ENCODE results near the gene SLC35E2B. TPM values are rescaled to one million over a fixed set of nuclear protein-coding genes. Genes with fewer than 3 reads are reported as not detected.
"Not testable (repeated sequence)": the region's sequence is repeated elsewhere in the genome, so short reads cannot be mapped to it uniquely, and the experiment has no call there.

The SLC35E2B gene
- total RNA-seq, 1 donor from 2014 or later, result 15.7 TPM

DNA sequence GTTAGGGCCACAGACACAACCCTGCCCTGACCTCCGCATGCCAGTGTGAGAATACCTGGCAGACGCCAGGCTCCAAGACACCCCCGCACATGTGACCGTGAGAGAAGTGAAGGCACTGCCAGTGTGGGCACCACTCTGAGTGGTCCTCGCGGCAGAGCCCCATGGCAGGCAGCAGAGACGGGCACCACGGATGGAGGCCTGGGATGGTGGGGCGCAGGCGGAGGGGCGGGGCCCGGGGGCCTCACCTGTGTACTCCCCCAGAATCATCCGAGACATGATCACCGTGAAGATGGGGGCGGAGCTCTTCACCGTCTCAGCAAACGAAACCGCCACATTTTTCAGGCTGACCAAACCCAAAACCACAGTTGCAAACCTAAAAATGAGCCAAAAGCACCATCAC lies 17.4 kb downstream of the SLC35E2B start:
- Histone ChIP-seq H3K36me3 (ENCODE audit: control insufficient read depth in 3 of 3, insufficient read depth in 3 of 3, low read length in 3 of 3) (peaks cover 11 to 18% (median 14%) of the 10 kb centered on the region in 3 donors), H3K4me1 (ENCODE audit: control insufficient read depth in 3 of 3, insufficient read depth in 3 of 3, low read length in 3 of 3) (peaks cover 5 to 11% (median 7%) of the 10 kb centered on the region in 3 donors)
- H3K9ac ChIP-seq (ENCODE audit: low read depth in 1 of 3, low read length in 3 of 3); H3K9me3 ChIP-seq (ENCODE audit: control insufficient read depth in 3 of 3, low read length in 3 of 3); H3K27me3 ChIP-seq (ENCODE audit: control insufficient read depth in 3 of 3, insufficient read depth in 3 of 3, low read length in 3 of 3); H3K4me3 ChIP-seq (ENCODE audit: low read length in 3 of 3); H3K27ac ChIP-seq (ENCODE audit: low read depth, low read length): not testable (repeated sequence)

GRCh38 chr1:1674806-1675205 lies 17.8 kb downstream of the SLC35E2B start:
- Histone ChIP-seq H3K4me1 (ENCODE audit: control insufficient read depth in 3 of 3, insufficient read depth in 3 of 3, low read length in 3 of 3) (peaks cover 5 to 11% (median 7%) of the 10 kb centered on the region in 3 donors), H3K36me3 (ENCODE audit: control insufficient read depth in 3 of 3, insufficient read depth in 3 of 3, low read length in 3 of 3) (peaks cover 12 to 18% (median 16%) of the 10 kb centered on the region in 3 donors)
- not testable (repeated sequence) for H3K9ac ChIP-seq (ENCODE audit: low read depth in 1 of 3, low read length in 3 of 3); H3K4me3 ChIP-seq (ENCODE audit: low read length in 3 of 3); H3K27me3 ChIP-seq (ENCODE audit: control insufficient read depth in 3 of 3, insufficient read depth in 3 of 3, low read length in 3 of 3); H3K27ac ChIP-seq (ENCODE audit: low read depth, low read length); H3K9me3 ChIP-seq (ENCODE audit: control insufficient read depth in 3 of 3, low read length in 3 of 3)

- no peaks in the 10 kb centered on the region for H3K4me1 ChIP-seq (ENCODE audit: control insufficient read depth in 3 of 3, insufficient read depth in 3 of 3, low read length in 3 of 3)
- no peak overlapping the region for H3K4me3 ChIP-seq (ENCODE audit: low read length in 3 of 3)
- H3K9me3 ChIP-seq (ENCODE audit: control insufficient read depth in 3 of 3, low read length in 3 of 3), result no peaks in the 10 kb centered on the region
- H3K36me3 ChIP-seq (ENCODE audit: control insufficient read depth in 3 of 3, insufficient read depth in 3 of 3, low read length in 3 of 3), result peaks cover 21 to 26% (median 26%) of the 10 kb centered on the region in 3 donors
- H3K27me3 ChIP-seq (ENCODE audit: control insufficient read depth in 3 of 3, insufficient read depth in 3 of 3, low read length in 3 of 3), result no peaks in the 10 kb centered on the region
- H3K27ac ChIP-seq (ENCODE audit: low read depth, low read length), result no peak overlapping the region
- no peak overlapping the region for H3K9ac ChIP-seq (ENCODE audit: low read depth in 1 of 3, low read length in 3 of 3)
Observed at GRCh38 chr1:1672181-1672965, 20.2 kb downstream of the SLC35E2B start.

DNA sequence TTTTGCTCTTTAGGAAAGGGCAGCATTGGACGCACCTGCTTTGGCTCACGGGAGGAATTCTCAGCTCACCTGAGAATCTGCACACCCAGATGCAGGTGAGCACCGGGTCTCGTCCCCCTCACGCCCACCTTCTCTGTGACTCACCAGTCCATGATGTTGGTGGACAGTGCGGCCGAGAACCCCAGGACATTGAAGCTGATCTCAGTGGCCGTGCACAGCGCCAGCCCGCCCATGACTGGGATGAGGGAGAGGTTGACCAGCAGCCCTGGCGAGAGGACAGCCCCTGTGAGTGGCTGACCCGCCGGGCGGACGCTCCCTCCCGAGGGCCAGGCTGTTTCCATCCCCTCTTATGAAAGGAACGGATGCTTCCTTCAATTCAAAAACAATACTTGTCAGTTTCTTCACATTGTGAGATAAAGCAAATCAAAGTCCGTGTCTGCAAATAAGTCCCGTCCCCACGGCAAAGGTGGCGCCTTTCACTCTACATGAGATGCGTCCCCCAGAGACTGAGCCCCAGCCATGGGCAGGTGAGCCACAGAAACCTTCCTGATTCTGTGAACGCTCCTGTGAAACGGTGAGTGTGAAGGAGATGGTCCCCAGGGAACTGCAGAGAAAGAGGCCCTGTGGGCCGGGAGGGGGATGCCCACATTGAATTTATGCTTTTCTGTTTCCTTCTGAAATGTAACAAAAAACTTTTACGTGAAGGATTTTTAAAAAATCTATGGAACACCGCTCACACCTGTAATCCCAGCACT lies 21.1 kb downstream of the SLC35E2B start:
- no peaks in the 10 kb centered on the region for H3K4me1 ChIP-seq (ENCODE audit: control insufficient read depth in 3 of 3, insufficient read depth in 3 of 3, low read length in 3 of 3)
- H3K27me3 ChIP-seq (ENCODE audit: control insufficient read depth in 3 of 3, insufficient read depth in 3 of 3, low read length in 3 of 3), result no peaks in the 10 kb centered on the region
- H3K9me3 ChIP-seq (ENCODE audit: control insufficient read depth in 3 of 3, low read length in 3 of 3), result no peaks in the 10 kb centered on the region
- no peak overlapping the region for H3K27ac ChIP-seq (ENCODE audit: low read depth, low read length)
- H3K36me3 ChIP-seq (ENCODE audit: control insufficient read depth in 3 of 3, insufficient read depth in 3 of 3, low read length in 3 of 3), result peaks cover 22 to 28% (median 27%) of the 10 kb centered on the region in 3 donors
- H3K9ac ChIP-seq (ENCODE audit: low read depth in 1 of 3, low read length in 3 of 3), result no peak overlapping the region
- H3K4me3 ChIP-seq (ENCODE audit: low read length in 3 of 3), result no peak overlapping the region

DNA sequence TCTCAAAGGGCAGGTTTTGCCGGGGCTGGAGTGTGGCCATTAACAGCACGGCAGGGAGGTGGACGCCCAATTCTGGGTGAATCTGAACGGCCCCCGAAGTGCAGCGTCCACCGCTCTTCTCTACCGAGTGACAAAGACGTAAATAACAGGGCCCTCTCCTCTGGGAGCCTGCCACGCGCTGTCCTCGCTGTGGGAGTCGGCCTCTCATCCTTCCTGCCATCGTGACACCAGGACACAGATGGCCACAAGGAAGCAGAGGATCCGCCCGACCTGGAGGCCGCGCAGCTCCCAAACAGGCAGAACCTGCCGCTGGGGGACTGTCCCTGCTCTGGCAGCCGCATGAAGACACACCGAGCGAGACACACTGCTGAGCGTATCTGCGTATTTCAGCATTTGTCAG lies 21.7 kb downstream of the SLC35E2B start:
- no peak overlapping the region for H3K9ac ChIP-seq (ENCODE audit: low read depth in 1 of 3, low read length in 3 of 3)
- H3K4me3 ChIP-seq (ENCODE audit: low read length in 3 of 3), result no peak overlapping the region
- no peaks in the 10 kb centered on the region for H3K27me3 ChIP-seq (ENCODE audit: control insufficient read depth in 3 of 3, insufficient read depth in 3 of 3, low read length in 3 of 3)
- H3K4me1 ChIP-seq (ENCODE audit: control insufficient read depth in 3 of 3, insufficient read depth in 3 of 3, low read length in 3 of 3), result no peaks in the 10 kb centered on the region
- no peak overlapping the region for H3K27ac ChIP-seq (ENCODE audit: low read depth, low read length)
- no peaks in the 10 kb centered on the region for H3K9me3 ChIP-seq (ENCODE audit: control insufficient read depth in 3 of 3, low read length in 3 of 3)
- peaks cover 28 to 34% (median 33%) of the 10 kb centered on the region in 3 donors for H3K36me3 ChIP-seq (ENCODE audit: control insufficient read depth in 3 of 3, insufficient read depth in 3 of 3, low read length in 3 of 3)

DNA sequence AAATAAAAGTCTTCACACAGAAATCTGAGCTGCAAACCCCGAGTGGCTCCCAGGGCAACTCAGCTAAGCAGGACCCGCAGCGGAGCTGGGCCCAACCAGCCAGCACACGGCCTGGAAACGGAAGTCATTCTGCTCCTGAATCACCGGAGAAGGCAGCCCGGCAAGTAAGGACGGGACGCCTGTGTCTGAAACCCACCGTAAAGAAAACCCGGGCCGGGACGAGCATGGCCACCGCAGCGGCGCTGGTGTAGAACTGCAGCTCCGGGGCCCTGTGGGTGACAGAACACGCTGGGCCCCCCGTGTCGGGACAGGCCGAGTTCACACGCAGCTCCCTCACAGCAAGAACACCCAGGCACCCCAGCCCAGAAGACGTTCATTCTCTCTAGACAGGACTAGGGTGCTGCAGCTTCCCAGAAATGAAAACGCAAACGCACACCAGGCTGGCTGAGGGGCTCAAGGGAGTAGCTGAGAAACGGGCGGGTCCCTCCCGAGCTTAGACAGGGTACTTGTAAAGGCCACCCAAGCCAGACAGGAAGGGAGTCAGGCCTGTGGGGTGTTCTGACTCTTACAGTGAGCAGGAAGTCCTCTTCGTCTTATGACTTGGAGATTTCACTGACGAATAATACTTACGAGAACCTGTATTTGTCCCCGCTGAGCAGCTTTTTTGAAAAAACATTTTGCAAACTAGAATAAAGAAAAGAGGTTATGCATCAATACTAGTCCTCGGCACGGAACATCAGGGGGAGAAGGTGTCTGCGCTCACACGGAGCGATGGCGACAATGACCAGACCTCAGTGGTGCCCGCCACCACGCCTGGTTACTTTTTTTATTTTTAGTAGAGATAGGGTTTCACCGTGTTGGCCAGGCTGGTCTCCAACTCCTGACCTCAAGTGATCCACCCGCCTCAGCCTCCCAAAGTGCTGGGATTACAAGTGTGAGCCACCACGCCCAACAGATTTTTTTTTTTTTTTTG lies 22.8 kb downstream of the SLC35E2B start:
- no peak overlapping the region for H3K27ac ChIP-seq (ENCODE audit: low read depth, low read length)
- no peak overlapping the region for H3K4me3 ChIP-seq (ENCODE audit: low read length in 3 of 3)
- no peaks in the 10 kb centered on the region for H3K4me1 ChIP-seq (ENCODE audit: control insufficient read depth in 3 of 3, insufficient read depth in 3 of 3, low read length in 3 of 3)
- no peaks in the 10 kb centered on the region for H3K27me3 ChIP-seq (ENCODE audit: control insufficient read depth in 3 of 3, insufficient read depth in 3 of 3, low read length in 3 of 3)
- peaks cover 39 to 45% (median 44%) of the 10 kb centered on the region in 3 donors for H3K36me3 ChIP-seq (ENCODE audit: control insufficient read depth in 3 of 3, insufficient read depth in 3 of 3, low read length in 3 of 3)
- no peak overlapping the region for H3K9ac ChIP-seq (ENCODE audit: low read depth in 1 of 3, low read length in 3 of 3)
- no peaks in the 10 kb centered on the region for H3K9me3 ChIP-seq (ENCODE audit: control insufficient read depth in 3 of 3, low read length in 3 of 3)

- peaks cover 33 to 39% (median 35%) of the 10 kb centered on the region in 3 donors for H3K36me3 ChIP-seq (ENCODE audit: control insufficient read depth in 3 of 3, insufficient read depth in 3 of 3, low read length in 3 of 3)
- no peak overlapping the region for H3K4me3 ChIP-seq (ENCODE audit: low read length in 3 of 3)
- H3K27me3 ChIP-seq (ENCODE audit: control insufficient read depth in 3 of 3, insufficient read depth in 3 of 3, low read length in 3 of 3), result no peaks in the 10 kb centered on the region
- no peak overlapping the region for H3K9ac ChIP-seq (ENCODE audit: low read depth in 1 of 3, low read length in 3 of 3)
- no peaks in the 10 kb centered on the region for H3K9me3 ChIP-seq (ENCODE audit: control insufficient read depth in 3 of 3, low read length in 3 of 3)
- no peak overlapping the region for H3K27ac ChIP-seq (ENCODE audit: low read depth, low read length)
- H3K4me1 ChIP-seq (ENCODE audit: control insufficient read depth in 3 of 3, insufficient read depth in 3 of 3, low read length in 3 of 3), result no peaks in the 10 kb centered on the region
Observed at GRCh38 chr1:1666526-1666925, 26.1 kb downstream of the SLC35E2B start.

DNA sequence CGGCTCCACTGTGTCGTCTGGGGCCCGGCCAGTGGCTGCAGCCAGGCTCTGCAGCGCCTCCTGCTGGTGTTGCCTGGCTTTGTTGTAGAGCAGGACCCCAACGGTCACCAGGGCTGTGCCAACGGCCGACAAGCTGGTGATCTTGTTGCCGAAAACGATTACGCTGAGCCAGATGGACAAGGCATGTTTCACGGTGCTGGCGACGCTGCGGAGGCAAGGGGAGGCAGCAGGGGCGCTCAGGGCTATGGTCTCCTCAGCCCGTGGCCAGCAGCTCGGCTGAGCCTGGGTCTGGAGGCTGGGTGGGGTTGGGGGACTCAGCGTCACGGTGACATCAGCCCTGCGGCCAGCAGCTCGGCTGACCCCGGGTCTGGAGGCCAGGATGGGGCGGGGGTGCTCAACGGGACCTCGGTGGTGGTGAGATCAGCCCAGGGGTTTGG lies 26.8 kb downstream of the SLC35E2B start:
- H3K9ac ChIP-seq (ENCODE audit: low read depth in 1 of 3, low read length in 3 of 3), result no peak overlapping the region
- H3K9me3 ChIP-seq (ENCODE audit: control insufficient read depth in 3 of 3, low read length in 3 of 3), result no peaks in the 10 kb centered on the region
- H3K4me1 ChIP-seq (ENCODE audit: control insufficient read depth in 3 of 3, insufficient read depth in 3 of 3, low read length in 3 of 3), result peaks cover 2 to 4% (median 3%) of the 10 kb centered on the region in 3 donors
- H3K36me3 ChIP-seq (ENCODE audit: control insufficient read depth in 3 of 3, insufficient read depth in 3 of 3, low read length in 3 of 3), result peaks cover 28 to 32% (median 29%) of the 10 kb centered on the region in 3 donors
- no peak overlapping the region for H3K27ac ChIP-seq (ENCODE audit: low read depth, low read length)
- H3K27me3 ChIP-seq (ENCODE audit: control insufficient read depth in 3 of 3, insufficient read depth in 3 of 3, low read length in 3 of 3), result no peaks in the 10 kb centered on the region
- no peak overlapping the region for H3K4me3 ChIP-seq (ENCODE audit: low read length in 3 of 3)

GRCh38 chr1:1664941-1665814 lies 27.4 kb downstream of the SLC35E2B start:
- H3K9ac ChIP-seq (ENCODE audit: low read depth in 1 of 3, low read length in 3 of 3), result no peak overlapping the region
- H3K36me3 ChIP-seq (ENCODE audit: control insufficient read depth in 3 of 3, insufficient read depth in 3 of 3, low read length in 3 of 3), result peaks cover 26 to 31% (median 28%) of the 10 kb centered on the region in 3 donors
- no peaks in the 10 kb centered on the region for H3K27me3 ChIP-seq (ENCODE audit: control insufficient read depth in 3 of 3, insufficient read depth in 3 of 3, low read length in 3 of 3)
- H3K4me1 ChIP-seq (ENCODE audit: control insufficient read depth in 3 of 3, insufficient read depth in 3 of 3, low read length in 3 of 3), result peaks cover 3 to 7% (median 5%) of the 10 kb centered on the region in 3 donors
- no peak overlapping the region for H3K4me3 ChIP-seq (ENCODE audit: low read length in 3 of 3)
- H3K9me3 ChIP-seq (ENCODE audit: control insufficient read depth in 3 of 3, low read length in 3 of 3), result no peaks in the 10 kb centered on the region
- H3K27ac ChIP-seq (ENCODE audit: low read depth, low read length), result no peak overlapping the region

All from skeletal muscle tissue (tissue), 4 donors.